CD4-positive, alpha-beta T cell treated with Interleukin-1 beta for 1 hour (primary cell): Measurements from ENCODE around the gene GRIPAP1.

Experiments used
- DNase-seq, 2 donors: peaks; one replicate each; pipeline ENCODE4 v3.0.0-alpha.2; 2020 to 2022

Gene GRIPAP1

DNA sequence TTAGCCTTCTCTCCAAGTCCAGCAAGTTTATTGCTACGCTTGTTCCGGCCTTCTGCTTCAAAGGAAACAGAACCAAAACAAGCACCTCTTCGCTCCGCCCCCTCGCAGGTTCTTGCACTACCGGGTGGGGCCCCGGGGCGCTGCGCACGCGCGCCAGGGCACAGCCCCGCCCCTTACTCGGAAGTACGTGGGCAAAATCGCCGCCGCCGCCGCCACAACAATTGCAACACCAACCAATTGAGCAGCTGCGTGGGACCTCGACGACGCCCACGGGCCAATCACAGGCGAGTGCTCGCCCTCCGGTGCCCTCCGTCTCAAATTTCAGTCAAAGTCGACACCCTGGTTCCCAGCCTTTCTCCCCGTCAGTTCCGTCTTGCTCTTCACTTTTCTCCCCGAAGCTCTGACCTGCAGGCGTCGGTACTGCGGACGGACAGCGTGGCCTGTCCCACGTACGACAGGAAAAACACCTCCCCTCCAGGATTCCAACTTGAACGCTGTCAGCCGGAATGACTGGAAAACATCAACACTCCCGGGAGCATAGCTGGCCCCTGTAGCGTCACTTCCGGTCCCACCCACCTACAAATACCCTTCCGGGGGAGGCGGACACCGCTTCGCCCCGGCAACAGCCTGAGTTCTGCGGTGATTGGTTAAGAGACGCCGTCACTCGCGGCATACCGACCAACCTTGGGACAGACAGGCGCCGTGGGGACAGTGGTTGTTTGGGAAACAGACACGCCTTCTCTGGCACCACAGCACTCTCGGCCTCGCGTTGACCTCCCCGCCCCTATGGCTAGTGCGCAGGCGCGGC is 44.0 kb downstream of the GRIPAP1 start:
- DNase-seq, result peak; percentile 96 to 98

DNA sequence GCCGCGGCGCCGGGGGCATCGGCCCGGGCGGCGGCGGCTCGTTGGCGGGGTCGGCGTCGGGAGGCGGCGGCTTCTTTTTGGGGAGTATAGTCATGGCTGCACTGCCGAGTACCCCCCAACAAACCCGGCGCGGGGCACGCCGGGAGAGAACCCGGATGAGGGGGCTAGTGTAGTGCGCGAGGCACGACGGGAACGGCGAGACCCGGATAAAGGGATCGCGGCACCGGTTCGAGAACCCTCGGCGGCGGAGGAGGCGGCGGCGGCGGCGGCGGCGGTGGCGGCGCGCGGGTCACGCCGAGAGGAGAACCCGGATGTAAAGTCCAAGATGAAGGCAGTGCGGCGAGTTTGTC is 44.6 kb downstream of the GRIPAP1 start, which contains the start of gene OTUD5:
OTUD5 (minus strand) TSS at position 131 of the 350 bp plus-strand sequence; CDS start at position 94, 37 bp downstream.
- peak; percentile 85 for DNase-seq

- DNase-seq, result peak; percentile 64 to 76
Observed at GRCh38 chrX:48956728-48957414, 45.2 kb downstream of the GRIPAP1 start.

DNA sequence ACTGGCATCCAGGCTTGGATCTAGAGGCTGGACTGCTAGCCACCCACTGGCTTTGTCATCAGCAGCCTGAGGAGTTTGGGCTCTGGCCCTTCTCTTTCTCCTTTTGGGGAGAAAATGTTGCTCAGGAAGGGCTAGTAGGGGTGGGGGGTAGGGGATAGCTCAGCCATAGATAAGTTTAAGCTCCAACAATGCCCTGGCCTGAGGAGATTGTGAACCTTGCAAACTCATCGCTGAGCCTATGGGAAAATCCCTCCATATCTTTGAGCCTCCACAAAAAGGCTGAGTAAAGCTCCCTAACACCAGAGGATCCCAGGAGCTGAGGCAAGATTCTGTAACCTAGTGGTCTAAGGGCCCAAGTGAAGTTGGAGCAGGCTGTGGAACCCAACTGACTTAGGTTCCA is 53.5 kb downstream of the GRIPAP1 start:
- no peak for DNase-seq

DNA sequence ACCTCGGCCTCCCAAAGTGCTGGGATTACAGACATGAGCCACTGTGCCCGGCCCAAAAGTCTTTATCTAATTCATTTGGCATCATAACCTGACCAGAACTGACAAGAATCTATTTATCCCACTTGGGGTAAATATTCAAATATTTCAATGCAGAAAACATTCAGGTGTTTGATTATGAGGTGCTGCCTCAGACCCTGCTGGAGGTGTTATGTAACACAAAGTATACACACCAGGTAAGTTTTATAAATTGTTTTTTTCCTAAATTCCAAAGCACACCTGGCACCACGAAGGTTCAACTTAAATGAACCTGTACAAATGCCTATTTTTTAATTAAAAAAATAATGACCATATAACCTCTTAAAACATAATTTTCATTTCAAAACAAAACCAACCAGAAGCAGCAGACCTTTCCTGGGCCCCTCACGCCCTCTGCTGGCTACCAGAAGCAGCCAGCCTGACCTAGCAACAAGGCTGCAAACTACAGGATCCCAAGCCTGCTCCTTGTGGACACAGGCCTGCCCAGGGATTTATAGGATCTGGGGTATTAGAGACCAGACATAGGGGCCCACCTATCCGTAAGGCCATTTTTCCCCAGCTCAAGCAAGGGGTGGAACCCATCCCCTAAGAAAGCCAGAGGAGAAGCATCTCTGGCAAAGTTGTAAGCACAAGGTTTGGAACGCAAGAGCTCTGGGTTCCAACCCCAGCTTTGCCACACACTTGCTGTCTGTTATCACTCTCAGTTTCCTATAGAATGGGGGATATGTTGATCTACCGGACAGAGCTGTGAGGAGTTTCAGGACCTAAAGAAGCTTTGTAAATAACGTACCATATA is 56.3 kb downstream of the GRIPAP1 start:
- peak; percentile 58 to 64 for DNase-seq

- DNase-seq, result no peak
Observed at GRCh38 chrX:48942895-48943294, 59.2 kb downstream of the GRIPAP1 start.

DNA sequence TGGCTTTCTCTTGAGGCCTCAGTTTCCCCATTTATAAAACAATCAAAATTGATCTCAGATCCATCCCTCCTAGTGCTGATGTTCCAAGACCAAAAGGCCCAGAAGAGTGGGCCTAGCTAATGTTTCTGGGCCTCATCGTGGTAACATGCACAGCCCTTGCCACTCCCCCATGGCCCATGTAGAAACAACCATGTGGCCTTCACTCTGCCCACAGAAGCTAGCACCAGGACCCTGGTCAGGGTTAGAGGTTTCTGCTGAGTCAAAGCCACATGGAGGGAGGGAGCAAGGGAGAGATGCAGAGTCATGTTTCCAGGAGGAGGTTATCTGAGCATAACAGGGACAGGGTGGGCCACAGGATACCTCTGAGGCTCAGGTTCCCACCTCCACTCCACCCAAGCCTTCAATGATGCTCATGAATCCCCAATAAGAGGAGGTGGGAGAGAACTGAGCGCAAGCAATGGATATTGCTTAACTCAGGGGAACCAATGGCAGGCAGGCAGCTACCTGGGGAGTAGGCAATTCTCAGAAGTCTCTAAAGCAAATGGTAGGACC is 61.6 kb downstream of the GRIPAP1 start:
- DNase-seq, result no peak

DNA sequence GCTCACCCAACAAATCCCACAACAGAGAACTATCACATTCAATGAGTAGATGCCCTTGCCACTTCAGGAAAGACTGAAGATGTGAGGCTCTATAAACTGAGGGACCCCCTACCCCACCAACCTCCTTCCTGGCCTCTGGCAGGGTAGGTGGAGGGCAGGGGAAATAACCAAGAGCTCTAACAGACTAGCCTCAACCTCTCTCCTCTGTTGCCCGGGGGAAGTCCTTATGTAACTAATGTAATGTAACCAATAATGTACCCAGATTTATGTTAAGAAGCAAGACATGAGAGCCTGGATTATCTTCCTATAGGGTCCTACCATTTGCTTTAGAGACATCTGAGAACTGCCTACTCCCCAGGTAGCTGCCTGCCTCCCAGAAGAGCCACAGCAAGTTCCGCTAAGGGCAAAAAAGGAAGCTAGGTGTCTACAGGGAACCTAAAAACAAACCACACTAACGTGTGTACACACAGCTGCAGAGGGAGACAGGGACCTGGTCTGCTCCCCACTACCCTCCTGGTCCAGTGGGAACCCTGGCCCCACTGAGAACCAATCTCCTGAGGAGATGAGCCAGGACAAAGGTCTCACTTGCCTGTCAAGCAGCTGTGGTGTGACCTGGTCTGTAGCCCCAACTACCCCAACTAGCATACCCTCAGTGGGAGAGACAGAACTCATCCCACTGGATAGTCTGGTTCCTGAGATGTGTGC is 62.4 kb downstream of the GRIPAP1 start:
- DNase-seq, result peak; percentile 50 to 59

DNA sequence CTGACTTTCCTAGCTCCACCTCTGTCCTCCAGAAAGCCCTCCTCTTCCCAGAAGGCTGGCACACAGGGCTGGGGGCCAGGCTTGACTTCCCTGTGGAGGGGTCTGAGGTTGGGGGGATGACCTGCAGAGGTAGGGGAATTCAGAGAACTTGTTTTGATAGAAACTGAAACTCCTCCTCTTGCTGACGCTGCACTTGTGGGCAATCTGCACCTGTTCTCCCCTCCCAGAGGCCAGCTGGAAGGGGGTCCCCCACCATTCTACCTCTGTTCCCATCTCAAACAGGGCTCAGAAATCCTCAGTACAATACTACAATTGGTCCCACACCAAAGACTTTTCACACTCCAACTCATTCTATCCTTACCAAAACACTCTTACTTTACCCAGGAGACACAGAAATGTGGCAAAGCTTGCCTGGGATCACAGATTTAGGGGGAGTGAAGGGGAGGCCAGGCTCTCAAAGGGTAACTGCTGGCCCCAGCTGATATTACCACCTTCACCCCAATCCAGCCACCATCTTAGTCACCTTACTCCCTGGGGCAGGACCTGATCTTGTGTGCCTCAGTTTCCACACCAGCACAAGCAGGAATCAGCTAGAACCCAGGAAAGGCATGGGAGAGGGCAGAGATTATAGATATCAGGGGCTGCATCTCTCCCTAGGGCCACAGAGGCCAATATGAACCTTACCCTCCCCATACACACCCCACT is 63.2 kb downstream of the GRIPAP1 start:
- DNase-seq, result peak; percentile 84 to 89

DNA sequence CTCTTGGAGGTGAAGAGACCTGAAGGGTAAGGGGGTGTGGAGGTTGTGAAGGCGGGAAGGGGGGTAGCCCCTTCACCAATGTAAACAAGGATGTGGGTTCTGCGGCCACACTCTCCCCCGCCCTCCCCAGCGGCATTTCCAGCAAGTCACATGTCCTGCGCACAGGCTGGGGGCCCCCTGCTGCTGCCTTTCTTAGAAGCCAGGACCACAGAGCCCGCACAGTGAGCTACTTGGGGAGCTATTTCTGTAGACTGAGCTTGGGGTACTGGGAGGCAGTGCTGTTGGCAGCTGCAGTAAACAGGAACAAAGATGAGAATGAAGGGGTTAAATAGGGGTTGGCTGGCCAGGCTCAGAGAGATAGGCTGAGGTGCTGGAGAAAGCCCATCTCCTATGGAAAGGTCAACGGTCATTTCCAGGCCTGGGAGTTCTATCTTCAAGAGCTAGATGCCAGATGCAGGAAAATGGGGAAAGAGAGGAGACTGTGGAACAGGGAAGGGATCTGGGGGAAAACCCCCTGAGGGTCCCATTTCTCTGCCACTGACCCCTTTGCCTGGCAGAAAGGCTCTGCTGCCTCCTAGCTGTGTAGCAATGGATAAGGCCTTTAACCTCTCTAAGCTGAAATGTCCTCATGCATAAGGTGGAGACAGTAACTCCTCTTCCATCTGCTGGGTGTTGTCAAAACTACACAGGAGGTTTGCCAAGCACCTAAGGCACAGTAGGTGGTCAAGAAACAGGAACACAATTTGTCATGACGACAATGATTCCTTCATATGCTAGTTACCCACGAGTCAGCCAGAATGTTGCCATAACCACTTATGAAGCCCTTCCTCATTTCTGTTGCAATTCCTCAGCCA is 64.8 kb downstream of the GRIPAP1 start:
- peak; percentile 90 to 94 for DNase-seq

DNA sequence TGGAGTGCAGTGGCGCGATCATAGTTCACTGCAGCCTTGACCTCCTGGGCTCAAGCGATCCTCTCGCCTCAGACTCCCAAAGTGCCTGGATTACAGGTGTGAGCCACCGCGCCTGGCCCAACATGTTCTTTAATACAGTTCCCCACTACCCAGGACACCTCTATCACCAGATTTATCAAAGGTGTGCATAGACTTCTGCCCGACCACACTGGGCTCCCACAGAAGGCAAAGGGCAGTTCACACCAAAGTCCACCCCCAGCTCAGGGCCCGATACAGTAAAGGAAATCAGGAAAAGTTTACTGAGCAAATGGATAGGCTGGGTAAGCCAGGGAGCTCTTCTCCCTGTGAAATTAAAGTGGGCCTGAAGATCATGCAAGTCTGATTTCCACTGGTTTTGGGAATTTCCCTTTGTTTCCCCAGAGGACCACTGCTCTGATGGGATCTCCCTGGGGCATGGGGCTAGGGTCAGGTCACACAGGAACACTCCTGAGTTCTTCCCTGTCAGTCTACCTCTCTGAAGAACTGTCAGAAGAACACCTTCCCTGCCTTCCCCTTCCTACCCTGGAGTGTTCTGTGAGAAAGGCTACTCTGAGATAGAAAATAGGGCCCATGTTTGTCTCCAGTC is 65.5 kb downstream of the GRIPAP1 start:
- no peak for DNase-seq

GRCh38 chrX:48935301-48935670 is 66.8 kb downstream of the GRIPAP1 start:
- no peak for DNase-seq

DNA sequence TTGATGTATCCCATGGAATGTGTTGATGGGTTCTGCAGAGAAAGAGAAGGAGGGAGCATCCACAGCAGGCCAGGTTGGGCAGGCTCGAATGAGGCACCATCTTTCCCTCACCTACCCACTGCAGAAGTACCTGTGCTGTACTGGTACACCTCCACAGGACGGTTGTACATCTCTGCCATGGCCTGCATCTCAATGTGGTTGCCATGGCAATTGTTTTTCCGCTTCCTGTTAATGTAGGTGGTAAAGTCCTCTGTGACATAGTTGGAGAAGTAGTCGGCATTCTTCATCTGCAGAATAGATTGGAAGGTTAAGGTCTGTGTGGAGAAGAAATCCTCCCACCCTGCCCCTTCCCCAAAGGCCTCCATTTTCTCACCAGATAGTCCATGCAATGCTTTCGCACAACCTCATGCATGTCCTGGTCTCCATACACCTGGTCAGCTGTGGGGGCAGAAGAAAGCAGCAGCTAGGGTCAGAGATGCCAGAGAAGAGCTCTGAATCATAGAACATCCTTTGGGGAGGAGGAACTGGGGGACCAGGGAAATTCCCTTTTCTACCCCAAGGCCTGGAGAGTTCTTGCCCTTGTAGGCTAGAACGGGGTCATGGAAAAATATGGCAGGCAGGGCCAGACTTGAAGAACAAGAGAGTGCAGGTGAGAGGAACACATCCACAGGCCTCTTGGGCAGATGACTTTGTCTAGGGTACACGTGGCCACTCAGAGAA is 67.3 kb downstream of the GRIPAP1 start:
- DNase-seq, result peak; percentile 66 to 76

DNA sequence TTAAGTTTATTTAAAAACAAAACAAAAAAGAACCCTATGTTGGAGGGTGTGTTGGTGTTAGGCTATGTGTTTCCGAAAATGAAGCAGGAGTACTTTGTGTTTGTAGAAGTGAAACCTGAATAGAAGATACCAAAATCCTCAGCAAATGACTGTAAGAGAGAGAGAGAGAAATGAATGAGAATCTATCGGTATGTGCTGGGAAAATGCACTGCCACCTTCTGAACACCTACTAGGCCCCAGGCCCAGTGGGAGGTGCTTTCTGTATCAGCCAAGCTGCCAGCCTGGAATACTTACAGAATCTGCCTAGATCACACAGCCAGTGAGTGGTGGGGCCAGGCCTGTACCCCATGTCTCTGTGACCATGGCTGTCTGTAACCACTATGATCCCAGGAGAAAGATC is 68.3 kb downstream of the GRIPAP1 start:
- no peak for DNase-seq

GRCh38 chrX:48927736-48928382 is 74.2 kb downstream of the GRIPAP1 start:
- no peak for DNase-seq

DNA sequence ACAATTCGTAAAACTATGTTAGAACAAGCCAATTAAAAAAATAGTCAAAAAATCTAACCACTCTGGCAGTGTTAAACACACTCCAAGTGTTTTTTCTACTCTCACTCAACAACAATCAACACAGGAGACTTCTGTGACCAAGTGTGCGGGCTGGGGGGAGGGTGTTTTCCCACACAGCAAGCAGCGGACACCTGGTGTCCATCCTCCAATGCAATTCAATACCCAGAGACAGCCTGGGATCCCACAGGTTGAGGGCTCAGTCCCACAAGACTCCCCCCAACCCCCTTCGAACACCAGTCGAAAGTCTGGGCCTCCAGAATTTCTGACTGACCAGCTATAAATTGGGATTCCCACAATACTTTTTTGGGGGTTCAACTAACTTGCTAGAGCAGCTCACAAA is 74.9 kb downstream of the GRIPAP1 start:
- no peak for DNase-seq

DNA sequence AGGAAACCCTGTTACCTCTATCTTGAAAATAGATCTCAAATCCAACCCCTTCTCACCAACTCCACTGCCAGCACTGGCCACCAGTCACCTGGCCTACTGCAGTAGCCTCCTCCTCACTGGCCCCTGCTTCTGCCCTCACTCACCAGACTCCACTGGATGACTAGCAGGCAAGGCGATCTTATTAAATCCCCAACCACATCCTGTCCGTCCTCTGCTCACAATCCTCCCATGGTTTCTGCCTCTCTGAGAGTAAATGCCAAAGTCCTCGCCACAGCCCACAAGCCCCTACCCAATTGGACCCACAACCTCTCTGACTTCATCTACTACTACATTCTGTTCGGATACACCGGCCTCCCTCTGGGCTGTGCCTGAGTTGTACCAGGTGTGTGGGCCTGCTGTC is 77.8 kb downstream of the GRIPAP1 start:
- no peak for DNase-seq

- no peak for DNase-seq
Observed at GRCh38 chrX:48923771-48924170, 78.3 kb downstream of the GRIPAP1 start.
